ENCODE measurements around the gene LILRB5. TPM values are rescaled to one million over a fixed set of nuclear protein-coding genes. Genes with fewer than 3 reads are reported as not detected.

LILRB5 gene
- total RNA-seq, 1 experiment from 2014 or later, result not detected

DNA sequence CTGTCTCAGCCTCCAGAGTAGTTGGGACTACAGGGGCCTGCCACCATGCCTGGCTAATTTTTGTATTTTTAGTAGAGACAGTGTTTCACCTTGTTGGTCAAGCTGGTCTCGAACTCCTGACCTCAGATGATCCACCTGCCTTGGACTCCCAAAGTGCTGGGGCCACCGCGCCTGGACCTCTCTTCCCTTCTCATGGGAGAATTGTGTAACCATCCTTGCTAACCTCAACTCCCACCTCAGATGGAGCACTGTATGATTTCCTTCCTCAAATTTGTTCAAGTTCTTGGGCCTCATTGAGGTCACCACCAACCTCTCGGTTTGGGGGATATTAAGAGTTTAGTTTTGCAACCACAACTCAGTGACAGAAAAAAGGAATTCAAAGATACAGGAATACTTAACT lies 45.2 kb upstream of the LILRB5 start:
- ATAC-seq (no peak), DNase-seq (ENCODE audit: low read depth, low spot score) (no peak)
- no TSS peak for BruUV-seq (replicated peaks)
- Histone ChIP-seq H4K20me1 (ENCODE audit: insufficient read depth) (no peaks in the 10 kb centered on the region), H2AFZ (ENCODE audit: low read depth, low read length, poor library complexity, severe bottlenecking) (no peak overlapping the region), H3K79me2 (ENCODE audit: insufficient read depth, low read length) (no peaks in the 10 kb centered on the region), H3K9me3 (ENCODE audit: control insufficient read depth in 1 of 2, insufficient read depth in 1 of 2, low read depth in 1 of 2, low read length in 2 of 2) (no peaks in the 10 kb centered on the region), H3K36me3 (ENCODE audit: control insufficient read depth in 1 of 2, insufficient read depth in 2 of 2, low read length in 2 of 2) (no peaks in the 10 kb centered on the region), H3K9me2 (ENCODE audit: insufficient read depth) (no peaks in the 10 kb centered on the region), H3K4me3 (replicated peaks in 1 of 2; ENCODE audit: low read depth in 1 of 2, low read length in 2 of 2) (no peak overlapping the region), H3K27ac (ENCODE audit: low read depth, low read length) (no peak overlapping the region), H3K9ac (ENCODE audit: low read length) (no peak overlapping the region), H3K27me3 (ENCODE audit: insufficient read depth, low read length) (peaks cover 40% of the 10 kb centered on the region), H3K4me2 (ENCODE audit: low read length) (no peak overlapping the region), H3K4me1 (ENCODE audit: control insufficient read depth in 1 of 2, insufficient read depth in 2 of 2, low read length in 2 of 2) (no peaks in the 10 kb centered on the region)
- RAD21 ChIA-PET (ENCODE audit: low non-redundant PET in 1 of 2, low total read pairs in 2 of 2, uncharacterized antibody in 2 of 2, unreplicated experiment in 2 of 2), result no interaction called here
- intact Hi-C loops (cut with micrococcal nuclease), result no loop called here
- CTCF ChIA-PET, result no interaction called here
- TF ChIP-seq, protein P1, sequence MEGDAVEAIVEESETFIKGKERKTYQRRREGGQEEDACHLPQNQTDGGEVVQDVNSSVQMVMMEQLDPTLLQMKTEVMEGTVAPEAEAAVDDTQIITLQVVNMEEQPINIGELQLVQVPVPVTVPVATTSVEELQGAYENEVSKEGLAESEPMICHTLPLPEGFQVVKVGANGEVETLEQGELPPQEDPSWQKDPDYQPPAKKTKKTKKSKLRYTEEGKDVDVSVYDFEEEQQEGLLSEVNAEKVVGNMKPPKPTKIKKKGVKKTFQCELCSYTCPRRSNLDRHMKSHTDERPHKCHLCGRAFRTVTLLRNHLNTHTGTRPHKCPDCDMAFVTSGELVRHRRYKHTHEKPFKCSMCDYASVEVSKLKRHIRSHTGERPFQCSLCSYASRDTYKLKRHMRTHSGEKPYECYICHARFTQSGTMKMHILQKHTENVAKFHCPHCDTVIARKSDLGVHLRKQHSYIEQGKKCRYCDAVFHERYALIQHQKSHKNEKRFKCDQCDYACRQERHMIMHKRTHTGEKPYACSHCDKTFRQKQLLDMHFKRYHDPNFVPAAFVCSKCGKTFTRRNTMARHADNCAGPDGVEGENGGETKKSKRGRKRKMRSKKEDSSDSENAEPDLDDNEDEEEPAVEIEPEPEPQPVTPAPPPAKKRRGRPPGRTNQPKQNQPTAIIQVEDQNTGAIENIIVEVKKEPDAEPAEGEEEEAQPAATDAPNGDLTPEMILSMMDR (IDR thresholded peaks at IDR 0.05 in 2 of 3, conservative IDR thresholded peaks at IDR 0.05 in 1 of 3; ENCODE audit: borderline replicate concordance in 1 of 3, insufficient read depth in 1 of 3, low read depth in 2 of 3, low read length in 2 of 3), result no peak
- TF ChIP-seq EGR1 (IDR thresholded peaks at IDR 0.05; ENCODE audit: low read depth) (no peak), POLR2A (IDR thresholded peaks at IDR 0.05; ENCODE audit: borderline replicate concordance, extremely low read depth, insufficient read depth, insufficient read length) (no peak), ZNF274 (IDR thresholded peaks at IDR 0.05; ENCODE audit: low read depth, low read length) (no peak), CEBPB (IDR thresholded peaks at IDR 0.05; ENCODE audit: low read depth) (no peak), CBX3 (IDR thresholded peaks at IDR 0.05; ENCODE audit: low read depth) (no peak), EZH2 (IDR thresholded peaks at IDR 0.05) (no peak), POLR2AphosphoS5 (IDR thresholded peaks at IDR 0.05; ENCODE audit: low read depth, low read length) (no peak), SIN3A (IDR thresholded peaks at IDR 0.05; ENCODE audit: low read depth) (no peak), SP1 (IDR thresholded peaks at IDR 0.05; ENCODE audit: low read depth) (no peak), EZH2phosphoT487 (IDR thresholded peaks at IDR 0.05; ENCODE audit: borderline replicate concordance) (no peak), TCF7L2 (IDR thresholded peaks at IDR 0.05; ENCODE audit: borderline replicate concordance, extremely low read depth, insufficient read depth, insufficient read length) (no peak)
- TF ChIP-seq, protein P2, sequence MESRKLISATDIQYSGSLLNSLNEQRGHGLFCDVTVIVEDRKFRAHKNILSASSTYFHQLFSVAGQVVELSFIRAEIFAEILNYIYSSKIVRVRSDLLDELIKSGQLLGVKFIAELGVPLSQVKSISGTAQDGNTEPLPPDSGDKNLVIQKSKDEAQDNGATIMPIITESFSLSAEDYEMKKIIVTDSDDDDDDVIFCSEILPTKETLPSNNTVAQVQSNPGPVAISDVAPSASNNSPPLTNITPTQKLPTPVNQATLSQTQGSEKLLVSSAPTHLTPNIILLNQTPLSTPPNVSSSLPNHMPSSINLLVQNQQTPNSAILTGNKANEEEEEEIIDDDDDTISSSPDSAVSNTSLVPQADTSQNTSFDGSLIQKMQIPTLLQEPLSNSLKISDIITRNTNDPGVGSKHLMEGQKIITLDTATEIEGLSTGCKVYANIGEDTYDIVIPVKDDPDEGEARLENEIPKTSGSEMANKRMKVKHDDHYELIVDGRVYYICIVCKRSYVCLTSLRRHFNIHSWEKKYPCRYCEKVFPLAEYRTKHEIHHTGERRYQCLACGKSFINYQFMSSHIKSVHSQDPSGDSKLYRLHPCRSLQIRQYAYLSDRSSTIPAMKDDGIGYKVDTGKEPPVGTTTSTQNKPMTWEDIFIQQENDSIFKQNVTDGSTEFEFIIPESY (IDR thresholded peaks at IDR 0.05; ENCODE audit: extremely low read depth, insufficient replicate concordance, low read length), result no peak
- TF ChIP-seq, protein P3, sequence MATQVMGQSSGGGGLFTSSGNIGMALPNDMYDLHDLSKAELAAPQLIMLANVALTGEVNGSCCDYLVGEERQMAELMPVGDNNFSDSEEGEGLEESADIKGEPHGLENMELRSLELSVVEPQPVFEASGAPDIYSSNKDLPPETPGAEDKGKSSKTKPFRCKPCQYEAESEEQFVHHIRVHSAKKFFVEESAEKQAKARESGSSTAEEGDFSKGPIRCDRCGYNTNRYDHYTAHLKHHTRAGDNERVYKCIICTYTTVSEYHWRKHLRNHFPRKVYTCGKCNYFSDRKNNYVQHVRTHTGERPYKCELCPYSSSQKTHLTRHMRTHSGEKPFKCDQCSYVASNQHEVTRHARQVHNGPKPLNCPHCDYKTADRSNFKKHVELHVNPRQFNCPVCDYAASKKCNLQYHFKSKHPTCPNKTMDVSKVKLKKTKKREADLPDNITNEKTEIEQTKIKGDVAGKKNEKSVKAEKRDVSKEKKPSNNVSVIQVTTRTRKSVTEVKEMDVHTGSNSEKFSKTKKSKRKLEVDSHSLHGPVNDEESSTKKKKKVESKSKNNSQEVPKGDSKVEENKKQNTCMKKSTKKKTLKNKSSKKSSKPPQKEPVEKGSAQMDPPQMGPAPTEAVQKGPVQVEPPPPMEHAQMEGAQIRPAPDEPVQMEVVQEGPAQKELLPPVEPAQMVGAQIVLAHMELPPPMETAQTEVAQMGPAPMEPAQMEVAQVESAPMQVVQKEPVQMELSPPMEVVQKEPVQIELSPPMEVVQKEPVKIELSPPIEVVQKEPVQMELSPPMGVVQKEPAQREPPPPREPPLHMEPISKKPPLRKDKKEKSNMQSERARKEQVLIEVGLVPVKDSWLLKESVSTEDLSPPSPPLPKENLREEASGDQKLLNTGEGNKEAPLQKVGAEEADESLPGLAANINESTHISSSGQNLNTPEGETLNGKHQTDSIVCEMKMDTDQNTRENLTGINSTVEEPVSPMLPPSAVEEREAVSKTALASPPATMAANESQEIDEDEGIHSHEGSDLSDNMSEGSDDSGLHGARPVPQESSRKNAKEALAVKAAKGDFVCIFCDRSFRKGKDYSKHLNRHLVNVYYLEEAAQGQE (IDR thresholded peaks at IDR 0.05; ENCODE audit: low read depth), result no peak
- TF ChIP-seq, protein P4, sequence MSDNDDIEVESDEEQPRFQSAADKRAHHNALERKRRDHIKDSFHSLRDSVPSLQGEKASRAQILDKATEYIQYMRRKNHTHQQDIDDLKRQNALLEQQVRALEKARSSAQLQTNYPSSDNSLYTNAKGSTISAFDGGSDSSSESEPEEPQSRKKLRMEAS (IDR thresholded peaks at IDR 0.05), result no peak
- POLR2A ChIA-PET, result no interaction called here

Data from HCT116 (cell line).